GM13976 (cell line): ENCODE results near the gene ZNF619.

Experiments used
- DNase-seq: peaks from one replicate; pipeline ENCODE4 v3.0.0; 2012; ENCODE audit warnings: low spot score
- CTCF ChIP-seq: IDR thresholded peaks from 2 replicates; pipeline ENCODE4 v1.5.1; 2012; ENCODE audit warnings: borderline replicate concordance, mild to moderate bottlenecking; ENCODE audit not compliant: insufficient read depth; ENCODE audit errors: extremely low read depth, missing control alignments, control extremely low read depth
- in situ Hi-C: fragments of 300-500 bp; cut with MboI; formaldehyde crosslinking; loops from one replicate; pipeline ENCODE4 v1.12.0; 2022; ENCODE audit warnings: low sequenced_read_pairs, mixed read lengths, inconsistent platforms; ENCODE audit not compliant: unreplicated experiment

Gene ZNF619

GRCh38 chr3:40511031-40511718, 34.3 kb downstream of the ZNF619 start:
- TF ChIP-seq CTCF, result no peak
- DNase-seq, result no peak
- in situ Hi-C loops, result no loop called here

DNA sequence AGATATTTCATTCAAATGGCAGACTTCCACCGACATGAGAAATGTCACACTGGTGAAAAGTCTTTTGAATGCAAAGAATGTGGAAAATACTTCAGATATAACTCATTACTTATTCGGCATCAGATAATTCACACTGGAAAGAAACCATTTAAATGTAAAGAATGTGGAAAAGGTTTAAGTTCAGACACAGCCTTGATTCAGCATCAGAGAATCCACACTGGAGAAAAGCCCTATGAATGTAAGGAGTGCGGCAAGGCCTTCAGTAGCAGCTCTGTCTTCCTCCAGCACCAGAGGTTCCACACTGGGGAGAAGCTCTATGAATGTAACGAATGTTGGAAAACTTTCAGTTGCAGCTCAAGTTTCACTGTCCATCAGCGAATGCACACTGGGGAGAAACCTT, 39.3 kb downstream of the ZNF619 start:
- in situ Hi-C loops, result no loop called here

GRCh38 chr3:40518067-40518466, 41.1 kb downstream of the ZNF619 start:
- in situ Hi-C loops, result no loop called here
- no peak for DNase-seq
- no peak for TF ChIP-seq CTCF

More for the DNA sequence above, 39.3 kb downstream of the ZNF619 start:
- no peak for DNase-seq
- TF ChIP-seq CTCF, result no peak

DNA sequence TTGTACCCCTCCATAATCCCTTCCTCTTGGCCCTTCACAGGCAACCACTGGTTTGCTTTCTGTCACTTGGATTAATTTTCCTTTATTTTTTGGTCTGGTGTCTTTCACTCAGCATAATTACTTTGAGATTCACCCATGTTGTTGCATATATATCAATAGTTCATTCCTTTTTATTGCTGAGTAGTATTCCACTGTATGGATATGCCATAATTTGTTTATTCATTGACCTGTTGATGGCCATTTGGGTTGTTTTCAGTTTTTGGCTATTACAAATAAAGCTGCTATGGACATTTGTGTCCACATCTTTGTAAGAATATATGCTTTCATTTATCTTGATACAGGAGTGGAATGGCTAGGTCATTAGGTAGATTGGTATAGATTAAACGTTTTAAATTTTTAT, 41.9 kb downstream of the ZNF619 start:
- in situ Hi-C loops, result no loop called here
- no peak for DNase-seq
- TF ChIP-seq CTCF, result no peak

DNA sequence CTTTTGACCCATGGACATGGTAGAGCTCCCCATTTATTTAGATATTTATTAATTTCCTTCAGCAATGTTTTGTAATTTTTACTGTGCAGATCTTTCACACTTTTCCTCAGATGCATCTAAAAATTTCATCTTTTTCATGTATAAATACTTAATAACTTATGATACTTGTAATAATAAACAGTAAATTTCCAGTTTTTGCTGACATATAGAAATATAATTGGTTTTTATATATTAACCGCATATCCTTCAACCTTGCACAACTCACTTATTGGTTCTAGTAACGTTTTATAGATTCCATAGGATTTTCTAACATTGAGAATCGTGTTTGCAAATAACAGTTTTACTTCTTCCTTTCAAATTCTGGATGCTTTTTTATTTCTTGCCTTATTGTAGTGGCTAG, 44.3 kb downstream of the ZNF619 start:
- DNase-seq, result no peak
- TF ChIP-seq CTCF, result no peak

GRCh38 chr3:40523781-40524180, 46.9 kb downstream of the ZNF619 start:
- in situ Hi-C loops, result no loop called here
- TF ChIP-seq CTCF, result no peak
- DNase-seq, result no peak

More for the DNA sequence above, 44.3 kb downstream of the ZNF619 start:
- in situ Hi-C loops, result no loop called here
